Vagina (tissue), 2 donors: ENCODE results near the gene LURAP1L.

Experiments
- CTCF ChIP-seq, 3 experiments: fragments of 450-650 bp in 2 of 3; fragments of 200-600 bp in 1 of 3; sonication (generic) in 1 of 3; IDR thresholded peaks; one replicate each; pipeline ENCODE4 v1.5.1; 2017 to 2019; ENCODE audit warnings: antibody characterized with exemption in 3 of 3, mild to moderate bottlenecking in 2 of 3, moderate library complexity in 2 of 3
- POLR2A ChIP-seq, 2 donors: fragments of 450-650 bp; IDR thresholded peaks; one replicate each; pipeline ENCODE4 v1.6.1; 2017; ENCODE audit warnings: antibody characterized with exemption in 2 of 2, mild to moderate bottlenecking in 2 of 2, moderate library complexity in 2 of 2

DNA sequence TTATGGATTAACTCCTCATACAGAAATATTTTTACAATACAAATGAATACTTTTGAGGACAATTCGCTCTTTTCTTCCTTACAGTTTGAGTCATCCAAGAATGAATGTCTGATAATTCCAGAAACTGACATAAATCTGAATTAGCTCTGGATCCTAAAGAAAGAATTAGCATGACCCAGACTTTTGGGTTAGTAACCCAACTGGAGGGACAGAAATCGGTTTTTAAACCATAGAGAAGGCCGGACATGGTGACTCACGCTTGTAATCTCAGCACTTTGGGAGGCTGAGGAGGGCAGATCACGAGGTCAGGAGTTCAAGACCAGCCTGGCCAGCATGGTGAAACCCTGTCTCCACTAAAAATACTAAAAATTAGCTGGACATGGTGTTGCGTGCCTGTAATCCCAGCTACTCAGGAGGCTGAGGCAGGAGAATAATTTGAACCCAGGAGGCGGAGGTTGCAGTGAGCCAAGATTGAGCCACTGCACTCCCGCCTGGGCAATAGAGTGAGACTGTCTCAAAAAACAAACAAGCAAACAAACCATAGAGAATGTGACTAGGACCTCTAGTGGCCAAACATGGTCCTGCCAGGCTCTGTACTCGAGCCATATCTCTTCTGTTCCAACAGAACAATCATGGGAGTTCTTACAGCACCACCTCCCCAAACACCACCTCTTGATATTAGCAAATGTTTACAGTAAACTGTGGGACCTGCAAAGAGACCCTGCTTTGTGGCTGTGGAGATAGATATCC, 44.8 kb downstream of the LURAP1L start:
- no peak for TF ChIP-seq POLR2A (IDR thresholded peaks at IDR 0.05)
- TF ChIP-seq CTCF (IDR thresholded peaks at IDR 0.05): no peak
